GM23338 (cell line): ENCODE measurements around the gene MAP2K7.

Experiments used
- CREB1 ChIP-seq: fragments of 250-450 bp; sonication (Bioruptor Pico); IDR thresholded peaks from 2 replicates; pipeline ENCODE4 v1.5.0; 2020; ENCODE audit warnings: low read depth, mild to moderate bottlenecking, moderate library complexity
- EZH2 ChIP-seq: fragments of 200-600 bp; sonication (generic); IDR thresholded peaks from one replicate; pipeline ENCODE4 v1.8.0; 2017; ENCODE audit warnings: antibody characterized with exemption, mild to moderate bottlenecking, low read depth; ENCODE audit not compliant: unreplicated experiment
- EZH2phosphoT487 ChIP-seq: fragments of 200-600 bp; sonication (generic); IDR thresholded peaks from one replicate; pipeline ENCODE4 v1.8.1; 2018; ENCODE audit warnings: antibody characterized with exemption; ENCODE audit not compliant: unreplicated experiment
- POLR2AphosphoS5 ChIP-seq: IDR thresholded peaks from 2 replicates; pipeline ENCODE4 v1.6.1; 2016; ENCODE audit warnings: antibody characterized with exemption, low read depth
- ZNF331 ChIP-seq: fragments of 250-450 bp; sonication (Bioruptor Pico); IDR thresholded peaks from 2 replicates; pipeline ENCODE4 v1.5.0; 2020; ENCODE audit warnings: low read depth, mild to moderate bottlenecking, moderate library complexity
- TF ChIP-seq, protein P1 (sequence below), 2 experiments: fragments of 200-600 bp in 1 of 2; sonication (generic) in 1 of 2; conservative IDR thresholded peaks; 2 replicates each; pipeline versions ENCODE4 v1.5.1 to v1.6.1; 2016 to 2017; ENCODE audit warnings: antibody characterized with exemption in 2 of 2, low read depth in 2 of 2, mild to moderate bottlenecking in 2 of 2, moderate library complexity in 1 of 2
- TF ChIP-seq, protein P2 (sequence below): IDR thresholded peaks from one replicate; pipeline ENCODE4 v1.6.1; 2018; ENCODE audit warnings: antibody characterized with exemption; ENCODE audit not compliant: unreplicated experiment

DNA sequence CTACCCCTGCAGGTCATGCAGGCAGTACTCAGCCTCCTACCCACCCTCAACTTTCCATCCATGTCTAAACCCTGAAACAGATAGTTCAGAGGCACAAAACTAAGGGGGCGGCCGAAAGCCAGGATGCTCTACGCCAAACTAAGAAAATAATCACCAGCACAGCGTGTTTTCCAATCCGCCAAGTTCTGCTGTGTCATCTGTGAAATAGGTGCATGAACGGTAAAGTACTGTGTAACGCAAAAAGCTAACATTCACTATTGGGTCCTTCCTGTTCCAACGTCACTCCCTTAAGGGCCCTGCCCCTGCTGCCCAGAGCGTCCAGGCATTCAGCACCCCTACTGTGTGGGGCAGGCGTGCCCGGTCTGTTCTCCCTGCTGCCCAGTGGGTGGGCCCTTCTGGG, 52.0 kb downstream of the MAP2K7 start:
- TF ChIP-seq, protein P1, sequence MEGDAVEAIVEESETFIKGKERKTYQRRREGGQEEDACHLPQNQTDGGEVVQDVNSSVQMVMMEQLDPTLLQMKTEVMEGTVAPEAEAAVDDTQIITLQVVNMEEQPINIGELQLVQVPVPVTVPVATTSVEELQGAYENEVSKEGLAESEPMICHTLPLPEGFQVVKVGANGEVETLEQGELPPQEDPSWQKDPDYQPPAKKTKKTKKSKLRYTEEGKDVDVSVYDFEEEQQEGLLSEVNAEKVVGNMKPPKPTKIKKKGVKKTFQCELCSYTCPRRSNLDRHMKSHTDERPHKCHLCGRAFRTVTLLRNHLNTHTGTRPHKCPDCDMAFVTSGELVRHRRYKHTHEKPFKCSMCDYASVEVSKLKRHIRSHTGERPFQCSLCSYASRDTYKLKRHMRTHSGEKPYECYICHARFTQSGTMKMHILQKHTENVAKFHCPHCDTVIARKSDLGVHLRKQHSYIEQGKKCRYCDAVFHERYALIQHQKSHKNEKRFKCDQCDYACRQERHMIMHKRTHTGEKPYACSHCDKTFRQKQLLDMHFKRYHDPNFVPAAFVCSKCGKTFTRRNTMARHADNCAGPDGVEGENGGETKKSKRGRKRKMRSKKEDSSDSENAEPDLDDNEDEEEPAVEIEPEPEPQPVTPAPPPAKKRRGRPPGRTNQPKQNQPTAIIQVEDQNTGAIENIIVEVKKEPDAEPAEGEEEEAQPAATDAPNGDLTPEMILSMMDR (conservative IDR thresholded peaks at IDR 0.05; ENCODE audit: low read depth in 2 of 2), result no peak
- TF ChIP-seq EZH2 (no peak), POLR2AphosphoS5 (no peak), CREB1 (CRISPR knock-in tag) (no peak), EZH2phosphoT487 (no peak), ZNF331 (no peak)
- TF ChIP-seq, protein P2, sequence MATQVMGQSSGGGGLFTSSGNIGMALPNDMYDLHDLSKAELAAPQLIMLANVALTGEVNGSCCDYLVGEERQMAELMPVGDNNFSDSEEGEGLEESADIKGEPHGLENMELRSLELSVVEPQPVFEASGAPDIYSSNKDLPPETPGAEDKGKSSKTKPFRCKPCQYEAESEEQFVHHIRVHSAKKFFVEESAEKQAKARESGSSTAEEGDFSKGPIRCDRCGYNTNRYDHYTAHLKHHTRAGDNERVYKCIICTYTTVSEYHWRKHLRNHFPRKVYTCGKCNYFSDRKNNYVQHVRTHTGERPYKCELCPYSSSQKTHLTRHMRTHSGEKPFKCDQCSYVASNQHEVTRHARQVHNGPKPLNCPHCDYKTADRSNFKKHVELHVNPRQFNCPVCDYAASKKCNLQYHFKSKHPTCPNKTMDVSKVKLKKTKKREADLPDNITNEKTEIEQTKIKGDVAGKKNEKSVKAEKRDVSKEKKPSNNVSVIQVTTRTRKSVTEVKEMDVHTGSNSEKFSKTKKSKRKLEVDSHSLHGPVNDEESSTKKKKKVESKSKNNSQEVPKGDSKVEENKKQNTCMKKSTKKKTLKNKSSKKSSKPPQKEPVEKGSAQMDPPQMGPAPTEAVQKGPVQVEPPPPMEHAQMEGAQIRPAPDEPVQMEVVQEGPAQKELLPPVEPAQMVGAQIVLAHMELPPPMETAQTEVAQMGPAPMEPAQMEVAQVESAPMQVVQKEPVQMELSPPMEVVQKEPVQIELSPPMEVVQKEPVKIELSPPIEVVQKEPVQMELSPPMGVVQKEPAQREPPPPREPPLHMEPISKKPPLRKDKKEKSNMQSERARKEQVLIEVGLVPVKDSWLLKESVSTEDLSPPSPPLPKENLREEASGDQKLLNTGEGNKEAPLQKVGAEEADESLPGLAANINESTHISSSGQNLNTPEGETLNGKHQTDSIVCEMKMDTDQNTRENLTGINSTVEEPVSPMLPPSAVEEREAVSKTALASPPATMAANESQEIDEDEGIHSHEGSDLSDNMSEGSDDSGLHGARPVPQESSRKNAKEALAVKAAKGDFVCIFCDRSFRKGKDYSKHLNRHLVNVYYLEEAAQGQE, result no peak
